ENCODE data around the gene KLHL3.

DNA sequence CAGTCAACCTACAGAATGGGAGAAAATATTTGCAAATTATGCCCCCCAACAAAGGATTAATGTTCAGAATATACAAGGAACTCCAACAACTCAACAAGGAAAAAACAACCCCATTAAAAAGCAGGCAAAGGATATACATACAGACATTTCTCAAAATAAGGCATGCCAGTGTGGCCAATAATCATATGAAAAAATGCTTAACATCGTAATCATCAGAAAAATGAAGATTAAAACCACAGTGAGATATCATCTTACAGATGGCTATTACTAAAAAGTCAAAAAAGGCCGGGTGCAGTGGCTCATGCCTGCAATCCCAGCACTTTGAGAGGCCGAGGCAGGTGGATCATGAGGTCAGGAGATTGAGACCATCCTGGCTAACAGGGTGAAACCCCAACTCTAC is 103.2 kb downstream of the KLHL3 start:
- no peak for TF ChIP-seq POLR2A (IDR thresholded peaks at IDR 0.05)
- TF ChIP-seq, protein P1, sequence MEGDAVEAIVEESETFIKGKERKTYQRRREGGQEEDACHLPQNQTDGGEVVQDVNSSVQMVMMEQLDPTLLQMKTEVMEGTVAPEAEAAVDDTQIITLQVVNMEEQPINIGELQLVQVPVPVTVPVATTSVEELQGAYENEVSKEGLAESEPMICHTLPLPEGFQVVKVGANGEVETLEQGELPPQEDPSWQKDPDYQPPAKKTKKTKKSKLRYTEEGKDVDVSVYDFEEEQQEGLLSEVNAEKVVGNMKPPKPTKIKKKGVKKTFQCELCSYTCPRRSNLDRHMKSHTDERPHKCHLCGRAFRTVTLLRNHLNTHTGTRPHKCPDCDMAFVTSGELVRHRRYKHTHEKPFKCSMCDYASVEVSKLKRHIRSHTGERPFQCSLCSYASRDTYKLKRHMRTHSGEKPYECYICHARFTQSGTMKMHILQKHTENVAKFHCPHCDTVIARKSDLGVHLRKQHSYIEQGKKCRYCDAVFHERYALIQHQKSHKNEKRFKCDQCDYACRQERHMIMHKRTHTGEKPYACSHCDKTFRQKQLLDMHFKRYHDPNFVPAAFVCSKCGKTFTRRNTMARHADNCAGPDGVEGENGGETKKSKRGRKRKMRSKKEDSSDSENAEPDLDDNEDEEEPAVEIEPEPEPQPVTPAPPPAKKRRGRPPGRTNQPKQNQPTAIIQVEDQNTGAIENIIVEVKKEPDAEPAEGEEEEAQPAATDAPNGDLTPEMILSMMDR (IDR thresholded peaks at IDR 0.05), result no peak

Measured in body of pancreas (tissue), 4 donors.